HCT116 (cell line): Measurements from ENCODE around the gene TSPAN6. TPM values are rescaled to one million over a fixed set of nuclear protein-coding genes. Genes with fewer than 3 reads are reported as not detected.

Experiments
- ATAC-seq: fragments of 200-7000 bp; cut with Tn5 transposase; 2 replicates; pipeline ENCODE4 v1.9.1; 2020; ENCODE audit warnings: mild to moderate bottlenecking, moderate library complexity
- BruUV-seq: library from RNA; stranded (reverse); fragments of 400-500 nt; replicated peaks from 2 replicates; lab custom pipeline; 2021; lab: Mats Ljungman, UMichigan
- CTCF ChIA-PET: fragments of 300-600 bp; sonication (Branson Sonifier 250); formaldehyde crosslinking; loops from one replicate; lab custom pipeline; 2021; ENCODE audit warnings: antibody characterized with exemption; lab: Charles Lee
- POLR2A ChIA-PET: fragments of 300-600, 350-600 bp; sonication (Branson Sonifier 250); formaldehyde crosslinking; loops from one replicate; lab custom pipeline; 2021; ENCODE audit warnings: antibody characterized with exemption; lab: Charles Lee
- RAD21 ChIA-PET, 2 experiments: fragments of 300-600 bp; sonication (Branson Sonifier 250); formaldehyde crosslinking; loops; one replicate each; lab custom pipeline; 2023; ENCODE audit warnings: low total read pairs in 2 of 2; ENCODE audit not compliant: uncharacterized antibody in 2 of 2, unreplicated experiment in 2 of 2, low non-redundant PET in 1 of 2; lab: Charles Lee
- DNase-seq: peaks from one replicate; pipeline ENCODE4 v3.0.0-alpha.2; 2010; ENCODE audit warnings: low read depth, low spot score
- H2AFZ ChIP-seq: fragments of 200-600 bp; shearing (Covaris generic), sonication (generic); 2 replicates; pipeline ENCODE4 v1.6.1; 2017; ENCODE audit warnings: low read depth, mixed run types, mixed read lengths, antibody characterized with exemption, low read length; ENCODE audit not compliant: poor library complexity, severe bottlenecking
- H3K27ac ChIP-seq: 2 replicates; pipeline ENCODE4 v1.5.1; 2012; ENCODE audit warnings: low read depth, low read length
- H3K27me3 ChIP-seq: fragments of 200-600 bp; sonication (generic); 2 replicates; pipeline ENCODE4 v1.6.1; 2016; ENCODE audit warnings: mixed run types, low read length, mixed read lengths; ENCODE audit not compliant: insufficient read depth
- H3K36me3 ChIP-seq, 2 experiments: fragments of 200-500 bp in 1 of 2; fragments of 200-600 bp in 1 of 2; sonication (Bioruptor generic) in 1 of 2; sonication (generic) in 1 of 2; 2 replicates each; pipeline versions ENCODE4 v1.5.1 to v1.6.1; 2014 to 2016; ENCODE audit warnings: low read length in 2 of 2, inconsistent platforms in 1 of 2, mixed read lengths in 1 of 2, mixed run types in 1 of 2; ENCODE audit not compliant: insufficient read depth in 2 of 2, control insufficient read depth in 1 of 2
- H3K4me1 ChIP-seq, 2 experiments: fragments of 200-600 bp in 1 of 2; sonication (generic) in 1 of 2; 2 replicates each; pipeline versions ENCODE4 v1.5.1 to v1.6.1; 2012 to 2017; ENCODE audit warnings: low read length in 2 of 2, inconsistent platforms in 1 of 2, mild to moderate bottlenecking in 1 of 2, mixed read lengths in 1 of 2, mixed run types in 1 of 2, moderate library complexity in 1 of 2; ENCODE audit not compliant: insufficient read depth in 2 of 2, control insufficient read depth in 1 of 2
- H3K4me2 ChIP-seq: fragments of 200-600 bp; sonication (generic); 2 replicates; pipeline ENCODE4 v1.6.1; 2017; ENCODE audit warnings: mixed run types, low read length, mixed read lengths
- H3K4me3 ChIP-seq, 2 experiments: fragments of 200-600 bp in 1 of 2; sonication (generic) in 1 of 2; replicated peaks in 1 of 2; 2 replicates each; pipeline ENCODE4 v1.5.1; 2011 to 2016; ENCODE audit warnings: low read length in 2 of 2, control low read depth in 1 of 2, low read depth in 1 of 2, mild to moderate bottlenecking in 1 of 2, mixed read lengths in 1 of 2, mixed run types in 1 of 2
- H3K79me2 ChIP-seq: fragments of 200-600 bp; sonication (generic); 2 replicates; pipeline ENCODE4 v1.6.1; 2017; ENCODE audit warnings: mild to moderate bottlenecking, mixed run types, low read length, moderate library complexity, mixed read lengths; ENCODE audit not compliant: insufficient read depth
- H3K9ac ChIP-seq: fragments of 200-600 bp; sonication (generic); 2 replicates; pipeline ENCODE4 v1.6.1; 2016; ENCODE audit warnings: low read length, mixed read lengths
- H3K9me2 ChIP-seq: fragments of 200-600 bp; sonication (generic), shearing (Covaris generic); 2 replicates; pipeline ENCODE4 v1.6.1; 2017; ENCODE audit warnings: mixed run types, mild to moderate bottlenecking, moderate library complexity; ENCODE audit not compliant: insufficient read depth
- H3K9me3 ChIP-seq, 2 experiments: fragments of 200-500 bp in 1 of 2; fragments of 200-600 bp in 1 of 2; sonication (Bioruptor generic) in 1 of 2; sonication (generic) in 1 of 2; 2 replicates each; pipeline ENCODE4 v1.6.1; 2014 to 2017; ENCODE audit warnings: low read length in 2 of 2, mixed read lengths in 2 of 2, inconsistent platforms in 1 of 2, low read depth in 1 of 2, mild to moderate bottlenecking in 1 of 2, mixed run types in 1 of 2, moderate library complexity in 1 of 2; ENCODE audit not compliant: control insufficient read depth in 1 of 2, insufficient read depth in 1 of 2
- H4K20me1 ChIP-seq: fragments of 200-600 bp; sonication (generic), shearing (Covaris generic); 2 replicates; pipeline ENCODE4 v1.6.1; 2017; ENCODE audit warnings: mixed run types, mild to moderate bottlenecking, moderate library complexity; ENCODE audit not compliant: insufficient read depth
- CEBPB ChIP-seq: IDR thresholded peaks from 2 replicates; pipeline ENCODE4 v1.6.1; 2012; ENCODE audit warnings: low read depth
- EZH2phosphoT487 ChIP-seq: fragments of 200-600 bp; IDR thresholded peaks from 2 replicates; pipeline ENCODE4 v1.6.1; 2018; ENCODE audit warnings: antibody characterized with exemption, borderline replicate concordance
- FOSL1 ChIP-seq: IDR thresholded peaks from 2 replicates; pipeline ENCODE4 v1.6.1; 2012; ENCODE audit warnings: low read depth
- JUND ChIP-seq: IDR thresholded peaks from 2 replicates; pipeline ENCODE4 v1.6.1; 2012
- MAX ChIP-seq: IDR thresholded peaks from 2 replicates; pipeline ENCODE4 v1.6.1; 2012
- REST ChIP-seq: IDR thresholded peaks from 2 replicates; pipeline ENCODE4 v1.6.1; 2012; ENCODE audit warnings: low read depth
- SIN3A ChIP-seq: IDR thresholded peaks from 2 replicates; pipeline ENCODE4 v1.6.1; 2012; ENCODE audit warnings: low read depth
- SRF ChIP-seq: IDR thresholded peaks from 2 replicates; pipeline ENCODE4 v1.6.1; 2012; ENCODE audit warnings: low read depth
- intact Hi-C: fragments of 100-400 bp; cut with micrococcal nuclease; formaldehyde crosslinking; loops from 2 replicates; pipeline ENCODE4 v1.10.0; 2022
- total RNA-seq: library from RNA; stranded (reverse); gene quantifications from one replicate; pipeline ENCODE4 v1.2.1, GENCODE V29; 2021; ENCODE audit not compliant: unreplicated experiment

TSPAN6 gene
- total RNA-seq, 1 experiment from 2014 or later = 25.0 TPM

- intact Hi-C loops = no loop called here
- ChIA-PET POLR2A (no interaction called here), RAD21 (no interaction called here), CTCF (no interaction called here)
- H4K20me1 ChIP-seq = no peaks in the 10 kb centered on the region
- no peaks in the 10 kb centered on the region for H3K4me1 ChIP-seq
- no peak overlapping the region for H2AFZ ChIP-seq
- no peaks in the 10 kb centered on the region for H3K36me3 ChIP-seq
- BruUV-seq = no TSS peak
- H3K4me2 ChIP-seq = no peak overlapping the region
- no peak overlapping the region for H3K9ac ChIP-seq
- no peak for ATAC-seq
- no peaks in the 10 kb centered on the region for H3K9me2 ChIP-seq
- TF ChIP-seq EZH2phosphoT487 = no peak
- no peak for TF ChIP-seq MAX
- H3K9me3 ChIP-seq = no peaks in the 10 kb centered on the region
- peaks cover 5% of the 10 kb centered on the region; the same call in 1 of the 2 replicates for H3K27me3 ChIP-seq
- no peak overlapping the region for H3K27ac ChIP-seq
- H3K79me2 ChIP-seq = no peaks in the 10 kb centered on the region
- no peak overlapping the region for H3K4me3 ChIP-seq
- DNase-seq = no peak
Measured at GRCh38 chrX:100593126-100593525, 43.5 kb downstream of the TSPAN6 start.

- H3K9me3 ChIP-seq = no peaks in the 10 kb centered on the region
- no peaks in the 10 kb centered on the region for H3K4me1 ChIP-seq
- intact Hi-C loops = no loop called here
- no peaks in the 10 kb centered on the region for H3K9me2 ChIP-seq
- peaks cover 8% of the 10 kb centered on the region; the same call in 1 of the 2 replicates for H3K27me3 ChIP-seq
- no peak overlapping the region for H3K9ac ChIP-seq
- no peaks in the 10 kb centered on the region for H3K79me2 ChIP-seq
- no peak overlapping the region for H3K4me2 ChIP-seq
- TF ChIP-seq MAX (no peak), CEBPB (no peak), FOSL1 (no peak), JUND (no peak), REST (no peak), SRF (no peak), SIN3A (no peak)
- ATAC-seq (no peak), DNase-seq (no peak)
- H2AFZ ChIP-seq = no peak overlapping the region
- ChIA-PET CTCF (no interaction called here), POLR2A (no interaction called here), RAD21 (no interaction called here)
- H4K20me1 ChIP-seq = no peaks in the 10 kb centered on the region
- H3K27ac ChIP-seq = no peak overlapping the region
- BruUV-seq = no TSS peak
- H3K36me3 ChIP-seq = no peaks in the 10 kb centered on the region
- H3K4me3 ChIP-seq = no peak overlapping the region
Measured at GRCh38 chrX:100591256-100592051, 45.2 kb downstream of the TSPAN6 start.
